Left hindlimb (tissue), 1 donor: ENCODE measurements around the gene HOMER2.
"Not testable (repeated sequence)": the region's sequence is repeated elsewhere in the genome, so short reads cannot be mapped to it uniquely, and the experiment has no call there.

Experiments
- DNase-seq: peaks from one replicate; pipeline ENCODE4 v3.0.0-alpha.2; 2018

The HOMER2 gene

DNA sequence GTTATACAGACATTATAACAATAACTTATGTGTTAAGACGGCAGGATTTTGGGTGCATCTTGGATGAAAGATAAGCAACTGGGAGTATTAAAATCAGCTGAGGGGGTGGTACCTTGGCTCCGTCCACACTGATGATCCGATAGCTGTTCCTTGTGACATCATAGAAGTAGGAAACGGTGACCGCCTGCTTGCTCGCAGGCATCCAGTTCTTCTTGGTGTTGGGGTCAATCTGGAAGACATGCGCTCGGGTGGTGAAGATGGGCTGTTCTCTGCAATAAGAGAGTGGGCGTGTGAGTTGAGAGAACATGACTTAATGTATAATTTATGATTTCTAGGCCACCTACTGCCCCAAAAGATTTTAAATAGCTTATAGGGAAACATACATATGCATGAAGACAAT is 59.9 kb downstream of the HOMER2 start:
- DNase-seq, result no peak

DNA sequence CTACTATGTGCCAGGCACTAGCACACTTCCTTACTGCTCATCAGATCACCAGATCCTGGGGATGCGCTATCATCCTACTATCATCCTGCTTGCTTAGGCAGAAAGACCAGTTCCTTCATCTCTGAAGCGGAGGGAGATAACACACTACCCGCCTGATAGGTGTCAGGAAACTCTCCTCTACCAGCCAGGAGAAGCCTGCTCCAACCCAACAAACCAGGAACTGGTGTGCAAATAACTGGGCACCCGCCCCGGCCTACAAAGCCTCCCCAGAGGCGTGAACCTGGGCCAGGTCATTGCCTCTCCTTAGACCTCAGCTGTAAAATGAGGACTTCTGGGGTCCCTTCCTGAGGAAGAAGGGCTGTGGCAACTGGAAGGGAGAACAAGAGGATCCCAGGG is 61.5 kb downstream of the HOMER2 start:
- no peak for DNase-seq

GRCh38 chr15:82890338-82890994 is 62.1 kb downstream of the HOMER2 start:
- DNase-seq, result no peak

DNA sequence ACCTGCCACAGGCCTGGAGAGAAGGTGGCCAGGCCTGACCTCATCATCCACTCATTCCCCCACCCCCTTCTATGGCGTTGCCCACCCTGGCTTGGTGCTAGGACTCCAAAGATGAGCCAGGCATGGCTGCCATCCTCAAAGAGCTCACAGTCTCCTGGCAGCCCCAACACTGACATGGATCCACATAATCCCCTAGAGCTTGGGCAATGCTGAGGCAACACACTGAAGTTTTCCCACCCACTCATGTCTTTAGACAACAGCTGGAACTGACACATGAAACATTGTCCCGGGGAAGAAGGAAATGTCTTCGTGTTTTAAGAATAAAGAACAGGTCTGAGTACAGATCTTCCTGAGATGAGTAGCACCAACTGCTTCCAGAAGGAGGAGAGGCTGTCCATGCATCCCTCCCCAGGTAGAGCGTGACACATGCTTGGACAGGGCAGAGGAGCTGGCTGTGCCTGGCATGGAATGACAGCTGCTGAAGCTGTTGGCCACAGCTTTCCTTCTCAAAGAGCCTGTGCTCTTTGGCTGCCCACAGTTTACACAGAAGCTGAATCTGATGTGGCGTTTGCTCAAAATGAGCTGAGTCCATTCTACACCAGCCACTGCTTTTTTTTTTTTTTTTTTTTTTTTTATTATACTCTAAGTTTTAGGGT is 70.1 kb downstream of the HOMER2 start:
- no peak for DNase-seq

GRCh38 chr15:82881747-82882146 is 70.8 kb downstream of the HOMER2 start:
- no peak for DNase-seq

DNA sequence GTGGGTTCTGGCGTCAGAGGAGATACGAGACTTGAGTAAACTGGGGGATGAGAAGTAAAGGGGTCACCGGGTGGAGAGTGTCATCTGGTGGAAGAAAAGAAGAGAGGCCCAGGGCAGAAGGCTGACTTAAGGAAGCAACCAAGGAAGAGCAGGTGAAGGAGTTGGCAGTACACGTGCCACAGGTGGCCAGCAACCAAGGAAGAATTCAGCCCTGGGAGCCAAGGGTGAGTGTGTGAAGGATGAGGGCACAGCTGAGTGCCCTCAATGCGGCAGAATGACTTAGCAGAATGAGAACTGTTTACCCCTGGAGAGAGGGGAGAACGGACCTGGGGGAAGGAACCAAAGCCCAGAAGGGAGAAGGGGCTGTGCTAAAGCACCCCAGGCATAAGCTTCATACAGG is 71.8 kb downstream of the HOMER2 start:
- no peak for DNase-seq

DNA sequence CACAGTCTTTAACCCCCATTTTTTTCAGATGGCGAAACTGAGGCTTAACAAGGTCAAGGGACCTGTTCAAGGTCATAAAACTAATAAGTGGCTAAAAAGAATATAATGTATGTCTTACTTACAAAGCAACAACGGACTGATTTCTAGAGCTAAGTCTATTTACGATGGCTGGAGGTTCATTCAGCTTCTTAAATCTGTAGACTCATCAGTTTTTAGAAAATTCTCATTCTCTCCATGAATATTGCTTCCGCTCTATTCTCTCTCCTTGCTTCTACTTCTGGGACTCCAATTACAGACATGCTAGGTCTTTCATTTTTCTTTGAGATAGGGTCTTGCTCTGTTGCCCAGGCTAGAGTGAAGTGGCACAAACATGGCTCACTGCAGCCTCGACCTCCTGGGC is 74.2 kb downstream of the HOMER2 start:
- DNase-seq, result no peak

- DNase-seq, result no peak
Observed at GRCh38 chr15:82877825-82878224, 74.7 kb downstream of the HOMER2 start.

DNA sequence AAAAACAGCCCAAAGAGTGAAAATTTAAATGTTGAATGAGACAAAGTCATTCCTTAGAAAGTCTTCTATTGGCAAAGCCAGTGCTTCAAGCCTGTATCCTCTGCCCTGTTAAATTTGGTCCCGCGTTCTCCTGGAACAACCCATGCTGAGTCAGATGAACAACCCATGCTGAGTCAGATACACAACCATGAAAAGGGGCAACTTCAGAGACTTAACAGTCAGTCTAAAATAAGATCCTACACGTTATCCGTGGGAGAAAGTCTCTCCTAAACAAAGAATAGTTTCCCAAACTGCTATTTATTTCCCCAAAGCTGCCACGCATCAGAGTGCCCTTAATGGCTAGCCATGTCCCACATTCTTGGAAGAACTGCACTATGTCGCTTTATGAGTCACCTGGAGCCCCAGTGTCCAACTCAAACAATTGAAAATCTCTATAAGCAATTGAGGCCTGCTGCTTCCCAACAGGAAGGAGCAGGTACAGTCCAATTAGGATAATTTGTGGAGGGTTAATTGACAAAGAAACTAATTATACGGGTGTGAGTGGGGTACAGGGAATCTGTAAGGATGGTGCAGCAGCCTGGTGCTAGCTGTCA is 77.0 kb downstream of the HOMER2 start:
- DNase-seq, result no peak

DNA sequence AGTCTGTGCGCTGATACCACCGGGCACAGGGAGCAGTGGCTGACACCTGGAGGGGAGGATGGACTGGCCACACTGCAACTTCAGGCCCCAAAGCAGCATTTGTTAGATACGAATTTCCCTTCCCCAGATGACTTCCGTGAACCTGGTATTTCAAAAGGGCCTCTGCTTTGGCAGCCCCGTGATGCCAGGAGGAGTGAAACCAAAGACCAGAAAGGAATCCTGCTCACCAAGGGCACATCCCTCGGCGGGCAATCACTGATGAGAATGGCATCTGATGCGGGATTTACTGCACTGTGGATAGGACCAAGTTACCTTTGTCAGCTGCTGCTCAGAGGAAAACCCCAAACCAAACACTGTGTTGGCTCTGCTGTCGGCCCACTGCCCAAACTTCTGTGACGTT is 77.6 kb downstream of the HOMER2 start:
- no peak for DNase-seq

DNA sequence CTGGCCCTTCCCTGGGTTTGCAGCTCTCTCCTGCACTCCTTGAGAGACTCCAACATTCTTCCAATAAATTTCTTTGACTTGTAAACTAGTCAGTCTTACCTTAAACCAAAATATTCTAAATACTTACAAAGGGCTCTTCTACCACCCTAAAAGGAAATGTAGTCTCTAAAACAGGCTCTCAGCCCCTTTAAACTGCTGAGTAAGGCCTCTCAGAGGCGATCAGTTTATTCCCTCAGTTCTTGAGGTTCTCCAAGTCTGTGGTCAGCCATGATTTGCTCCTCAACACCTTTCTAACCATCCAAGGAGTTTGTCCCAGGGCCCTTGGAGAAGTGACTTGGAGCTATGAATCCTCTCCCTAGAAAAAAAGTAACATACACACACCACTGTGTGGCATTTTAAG is 78.3 kb downstream of the HOMER2 start:
- DNase-seq, result no peak

GRCh38 chr15:82873000-82873680 is 79.4 kb downstream of the HOMER2 start:
- no peak for DNase-seq

DNA sequence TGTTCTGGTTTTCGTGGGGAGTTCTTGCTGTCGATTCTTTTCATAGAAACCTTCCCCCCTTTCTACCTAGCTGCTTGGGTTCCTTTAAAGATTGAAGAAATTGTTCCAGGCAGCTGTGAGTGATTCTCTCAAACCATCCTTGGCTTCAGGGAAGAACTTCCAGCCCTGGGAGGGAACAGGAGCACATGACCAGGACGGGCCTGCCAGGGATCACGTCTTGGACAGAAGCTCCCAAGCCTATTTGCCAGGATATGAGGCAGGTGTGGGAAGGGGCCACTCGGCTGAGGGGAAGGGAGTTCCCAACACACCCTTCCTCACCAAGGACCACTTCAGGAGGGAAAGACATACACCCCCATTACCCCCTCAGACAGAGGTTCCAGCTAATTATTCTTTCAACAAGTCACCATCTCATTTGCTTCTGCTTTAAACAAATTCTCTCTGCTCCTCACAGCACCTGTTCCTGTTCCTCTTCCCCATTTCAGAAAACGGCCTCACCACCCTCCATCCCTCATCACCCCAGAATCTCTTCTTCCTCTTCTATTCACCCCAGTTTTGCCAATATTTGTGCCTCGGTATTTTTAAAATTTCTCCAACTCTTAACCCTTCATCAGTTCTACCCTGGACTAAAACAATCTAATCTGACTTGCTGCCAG is 80.6 kb downstream of the HOMER2 start:
- no peak for DNase-seq

GRCh38 chr15:82871358-82871757 is 81.2 kb downstream of the HOMER2 start:
- no peak for DNase-seq

DNA sequence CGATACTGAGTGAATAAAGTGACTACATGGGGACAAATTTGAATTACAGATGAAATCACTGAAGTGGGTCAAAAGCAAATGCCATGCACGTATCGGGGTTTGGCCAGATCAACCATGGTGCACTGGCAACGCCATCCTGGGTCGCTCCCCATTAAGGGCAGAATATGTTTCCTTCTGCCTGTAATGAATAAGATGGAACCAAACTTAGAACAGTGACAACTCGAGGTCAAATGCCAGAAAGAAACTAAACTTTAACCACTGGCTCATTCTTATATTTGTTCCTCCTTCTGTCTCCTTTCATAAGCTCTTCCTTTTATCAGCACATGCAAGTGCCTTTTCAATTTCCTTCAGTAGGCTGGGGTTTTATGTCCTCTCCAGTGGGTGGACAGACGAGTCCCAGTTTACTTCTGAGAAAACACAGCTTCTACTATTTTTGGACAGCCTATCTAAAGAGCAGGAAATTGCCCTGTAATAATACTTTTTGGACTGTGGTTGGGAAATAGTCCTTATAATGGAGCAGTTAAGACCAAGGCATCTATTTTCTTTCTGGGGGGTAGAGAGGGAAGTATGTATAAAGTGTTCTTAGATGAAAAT is 81.7 kb downstream of the HOMER2 start:
- DNase-seq, result no peak

- not testable (repeated sequence) for DNase-seq
Observed at GRCh38 chr15:82865981-82866380, 86.5 kb downstream of the HOMER2 start.

DNA sequence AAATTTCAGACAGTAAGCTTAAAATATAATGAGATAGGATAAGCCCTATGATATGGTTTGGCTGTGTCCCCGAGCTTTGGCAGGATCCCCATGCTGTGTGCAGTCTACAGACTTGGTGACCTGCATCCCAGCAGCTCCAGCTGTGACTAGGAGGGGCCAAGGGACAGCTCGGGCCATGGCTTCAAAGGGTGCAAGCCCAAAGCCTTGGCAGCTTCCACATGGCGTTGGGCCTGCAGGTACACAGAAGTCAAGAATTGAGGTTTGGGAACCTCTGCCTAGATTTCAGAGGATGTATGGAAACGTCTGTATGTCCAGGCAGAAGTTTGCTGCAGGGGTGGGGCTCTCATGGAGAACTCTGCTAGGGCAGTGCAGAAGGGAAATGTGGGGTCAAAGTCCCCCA is 86.9 kb downstream of the HOMER2 start:
- not testable (repeated sequence) for DNase-seq

DNA sequence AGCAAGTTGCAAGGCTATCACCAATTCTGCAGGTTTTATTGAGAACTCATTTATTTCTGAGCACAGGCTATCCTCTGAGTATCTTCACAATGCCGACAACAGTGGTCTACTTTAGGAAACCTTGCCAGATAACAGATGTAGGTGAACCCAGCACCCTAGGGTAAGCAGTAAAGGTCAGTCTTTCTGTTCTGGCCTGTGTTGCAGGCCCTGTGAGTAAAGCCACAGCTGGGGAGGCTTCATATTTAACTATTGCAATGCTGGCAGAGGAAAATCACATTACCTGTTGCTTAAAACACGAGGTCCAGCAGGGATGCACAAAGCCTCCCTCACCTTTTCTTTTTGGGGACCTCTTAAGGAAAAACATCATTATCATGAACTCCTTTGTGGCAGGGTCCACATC is 87.6 kb downstream of the HOMER2 start:
- DNase-seq, result no peak

DNA sequence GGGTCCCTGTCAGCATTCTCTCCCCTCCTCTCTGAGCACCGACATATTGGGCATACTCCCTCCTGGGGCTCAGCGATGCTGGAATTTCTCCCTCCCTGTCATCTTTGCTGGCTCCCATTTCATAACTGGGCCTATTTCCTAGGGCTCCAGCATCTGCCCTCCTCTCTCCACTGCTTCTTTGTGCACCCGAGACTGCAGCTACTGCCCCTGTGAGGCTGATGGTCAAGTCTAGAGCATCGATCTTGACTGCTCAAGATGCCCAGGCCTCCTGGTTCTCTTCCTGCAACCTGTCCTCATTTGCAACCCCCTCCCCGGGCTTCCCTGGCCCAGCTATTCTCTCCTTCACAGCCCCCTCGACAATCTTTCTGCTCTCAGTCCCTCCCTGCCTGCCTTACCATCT is 89.6 kb downstream of the HOMER2 start:
- no peak for DNase-seq

- DNase-seq, result no peak
Observed at GRCh38 chr15:82858932-82859331, 93.6 kb downstream of the HOMER2 start.

GRCh38 chr15:82856397-82857170 is 95.9 kb downstream of the HOMER2 start:
- no peak for DNase-seq
